ENCODE measurements around the gene TMTC1.
A peak's percentile ranks its signal among the peaks of the same experiment; 100 is the strongest.

The TMTC1 gene

DNA sequence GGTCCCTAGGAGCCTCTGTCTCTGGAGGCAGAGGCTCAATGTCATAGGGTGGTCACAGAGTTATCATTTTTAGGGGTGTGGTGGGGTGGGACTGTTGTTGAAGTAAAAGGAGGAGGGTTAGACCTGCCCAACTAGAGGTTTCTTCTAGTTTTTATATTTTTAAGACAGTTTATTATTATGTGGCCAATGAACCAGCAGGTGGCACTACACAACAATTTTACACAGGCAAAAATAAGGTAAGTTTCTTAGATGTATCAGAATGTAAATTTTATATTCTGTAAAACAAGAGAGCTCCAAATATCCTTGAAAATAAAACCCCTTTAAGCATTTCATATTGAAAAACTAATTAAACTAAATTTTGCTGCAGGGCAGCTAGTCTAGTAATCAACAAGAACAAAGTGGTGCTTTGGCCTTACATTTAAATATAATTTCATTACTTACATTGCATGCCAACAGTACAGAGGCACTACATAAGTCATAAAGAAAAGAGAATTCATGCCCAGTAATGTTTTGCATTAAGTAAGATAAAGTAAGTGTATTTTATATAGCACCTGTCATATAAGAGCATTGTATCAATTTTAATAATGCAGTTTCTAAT, 264.1 kb downstream of the TMTC1 start:
- DNase-seq: peak; percentile 9 to 49

DNA sequence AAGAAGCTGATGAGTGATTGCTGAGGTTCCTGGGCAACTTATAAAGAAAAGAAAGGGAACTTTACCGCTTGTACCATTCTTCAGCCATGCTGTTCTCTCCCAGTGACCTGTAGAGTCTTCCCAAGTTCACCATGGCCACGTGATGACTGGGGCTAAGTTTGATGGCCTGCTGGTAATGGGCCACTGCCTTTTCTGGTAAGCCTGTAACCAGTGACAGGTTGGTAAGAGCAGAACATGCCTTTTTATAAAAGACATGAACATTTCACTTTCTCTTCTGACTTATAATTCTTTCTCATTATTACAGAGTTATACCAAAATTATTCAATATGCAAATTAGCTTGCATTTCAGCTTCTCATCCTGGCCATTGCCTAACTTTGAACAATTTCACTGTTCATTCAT, 265.3 kb downstream of the TMTC1 start:
- no peak for DNase-seq

DNA sequence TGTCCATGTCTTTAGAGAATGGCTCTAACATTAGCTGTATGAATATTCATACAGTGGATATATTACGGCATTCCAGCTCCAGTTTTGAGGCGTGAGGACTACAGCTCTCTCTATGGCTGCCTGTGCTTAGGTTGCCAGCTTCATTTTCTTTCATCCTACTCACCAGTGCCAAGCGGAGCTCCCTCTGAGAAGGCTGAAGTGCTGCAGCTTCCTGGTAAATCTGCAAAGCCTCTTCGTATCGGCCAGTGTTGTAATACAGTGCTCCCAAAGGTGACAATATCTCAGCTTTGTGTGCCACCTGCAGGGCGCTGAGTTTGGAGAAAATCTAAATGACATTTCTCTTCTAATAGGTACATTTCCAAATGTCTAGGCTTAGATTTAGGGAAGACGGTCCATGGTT, 266.5 kb downstream of the TMTC1 start:
- peak; percentile 67 to 73 for DNase-seq

DNA sequence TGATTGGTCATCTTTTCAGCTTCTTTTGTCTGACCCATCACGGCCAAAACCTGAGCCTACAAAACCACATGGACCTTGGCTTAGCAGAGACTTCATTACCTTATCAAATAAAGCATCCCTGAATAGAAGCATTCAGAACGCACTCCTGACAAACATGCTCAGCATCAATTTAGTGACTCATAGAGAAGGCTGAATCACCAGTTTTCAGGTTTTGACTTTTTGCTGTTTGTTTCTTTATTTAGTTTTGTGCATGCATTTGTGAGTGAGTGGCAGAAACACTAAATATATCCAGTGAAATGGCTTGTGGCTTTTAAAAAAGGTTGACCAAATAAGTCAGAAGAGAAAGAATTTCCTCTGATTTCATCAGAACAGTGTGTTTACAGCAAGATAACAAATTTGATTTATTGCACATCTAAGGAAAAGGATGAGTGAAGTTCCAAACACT, 267.3 kb downstream of the TMTC1 start:
- no peak for DNase-seq

DNA sequence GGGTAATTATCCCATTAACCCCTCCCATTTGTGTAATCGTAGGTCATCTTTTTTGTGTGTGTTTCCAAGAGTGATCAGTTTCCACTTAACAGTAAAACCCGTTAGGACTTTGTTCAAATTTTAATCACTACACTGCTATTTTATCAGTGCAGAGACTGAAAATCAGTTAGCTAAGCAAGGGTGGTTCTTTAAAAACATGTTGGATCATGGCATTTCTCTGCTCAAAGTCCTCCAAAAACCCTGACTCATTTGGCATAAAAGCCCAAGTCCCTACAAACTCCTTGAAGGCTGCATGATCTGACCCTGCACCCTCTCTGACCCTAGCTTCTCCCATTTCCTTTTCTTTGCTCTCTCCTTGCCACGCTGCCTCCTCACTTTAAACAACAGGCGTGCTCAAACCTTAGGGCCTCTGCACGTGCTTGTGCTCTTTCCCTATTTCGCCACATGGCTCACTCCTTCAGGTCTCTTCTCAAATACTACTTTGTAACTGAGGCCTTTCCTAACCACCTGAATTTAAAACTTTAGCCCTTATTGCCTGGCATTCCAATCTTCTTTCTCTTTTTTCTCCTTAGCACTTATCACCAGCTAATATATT, 273.1 kb downstream of the TMTC1 start:
- DNase-seq: no peak

DNA sequence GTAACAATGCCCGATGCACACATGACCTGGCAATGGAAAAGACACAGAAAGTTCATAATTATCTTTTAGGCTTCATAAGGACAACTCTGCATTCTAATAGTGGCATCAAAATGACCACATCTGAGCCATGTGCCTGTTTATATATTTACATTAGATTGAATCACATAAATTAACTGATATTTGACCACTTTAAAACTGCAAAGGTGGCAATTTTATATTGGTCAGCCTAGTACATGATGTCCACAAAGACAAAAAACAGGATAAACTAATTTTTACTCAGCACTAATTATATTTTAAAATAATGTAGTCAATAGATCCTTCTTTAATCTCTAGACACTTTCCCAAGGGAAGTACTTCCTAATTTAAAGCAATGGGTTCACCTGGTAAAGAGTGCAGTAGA, 274.2 kb downstream of the TMTC1 start:
- no peak for DNase-seq

DNA sequence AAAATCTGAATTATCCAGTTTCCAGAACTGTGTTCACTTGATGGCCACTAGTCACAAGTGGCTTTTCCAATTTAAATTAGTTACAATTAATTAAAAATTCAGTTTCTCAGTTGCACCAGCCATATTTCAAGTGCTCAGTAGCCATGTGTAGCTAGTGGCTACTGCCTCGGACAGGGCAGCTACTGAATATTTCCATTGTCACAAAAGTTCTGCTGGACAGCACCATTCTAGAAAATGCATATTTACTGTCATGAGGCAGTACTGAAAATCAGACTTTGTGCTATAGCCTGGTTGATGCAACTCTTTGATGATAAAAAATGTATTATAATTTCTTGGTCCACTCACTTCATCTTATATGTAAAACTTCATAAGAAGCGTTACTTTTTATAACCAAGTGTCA, 274.8 kb downstream of the TMTC1 start:
- DNase-seq: no peak

DNA sequence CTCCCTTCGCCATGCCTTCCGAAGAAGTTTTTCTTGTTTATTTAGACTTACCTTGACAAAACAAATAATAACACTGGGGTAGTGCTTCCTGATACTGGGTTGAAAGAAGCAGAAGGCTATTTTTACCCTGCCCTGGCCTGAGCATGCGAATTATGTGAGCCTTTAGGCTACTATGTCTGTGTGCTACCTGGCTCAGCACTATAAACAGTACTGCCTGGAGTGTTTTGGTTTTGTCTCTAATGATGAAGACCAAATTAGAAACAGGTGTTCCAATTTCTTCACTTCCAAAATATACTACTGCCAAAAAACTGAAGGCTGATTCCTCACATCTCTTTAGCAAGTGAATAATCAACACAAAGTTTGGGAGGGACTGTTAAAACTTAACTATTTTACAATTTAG, 278.6 kb downstream of the TMTC1 start:
- DNase-seq: no peak

DNA sequence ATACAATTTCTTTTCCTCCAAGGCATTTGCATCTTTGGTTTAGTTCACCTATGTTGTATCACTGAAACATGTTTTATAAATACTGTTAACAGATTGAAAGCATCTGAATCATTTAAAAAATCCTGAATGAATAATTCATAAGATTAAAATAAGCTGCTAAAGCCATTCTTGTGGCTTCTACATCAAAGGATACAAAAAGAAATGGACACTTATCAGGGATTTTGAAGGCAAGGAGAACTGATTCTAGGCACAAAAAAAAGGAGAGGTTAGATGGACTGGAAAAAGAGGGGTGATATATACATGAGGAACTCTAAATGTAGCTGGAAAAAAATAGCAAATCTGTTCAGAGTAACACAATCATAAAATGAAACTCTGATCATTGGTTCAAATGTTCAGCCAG, 280.5 kb downstream of the TMTC1 start:
- DNase-seq: no peak

DNA sequence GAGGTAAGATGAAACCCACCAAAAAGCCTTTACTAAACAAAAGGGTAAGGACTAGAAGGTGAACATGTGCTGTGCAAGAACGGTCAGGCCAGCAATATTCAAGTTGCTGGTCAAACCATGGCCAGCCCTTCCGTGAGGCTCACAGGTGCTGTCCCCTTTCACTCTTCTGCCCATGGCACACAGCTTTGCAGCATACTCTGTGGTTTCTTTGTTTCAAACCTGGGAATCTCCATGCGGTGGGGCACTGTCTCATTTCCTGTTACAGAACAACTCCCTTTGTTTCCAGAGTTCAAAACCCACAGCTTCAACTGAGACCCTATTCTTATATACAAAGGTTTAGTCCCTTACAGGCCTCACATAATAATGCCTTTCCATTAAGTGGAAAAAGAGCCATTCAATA, 284.5 kb downstream of the TMTC1 start:
- no peak for DNase-seq

DNA sequence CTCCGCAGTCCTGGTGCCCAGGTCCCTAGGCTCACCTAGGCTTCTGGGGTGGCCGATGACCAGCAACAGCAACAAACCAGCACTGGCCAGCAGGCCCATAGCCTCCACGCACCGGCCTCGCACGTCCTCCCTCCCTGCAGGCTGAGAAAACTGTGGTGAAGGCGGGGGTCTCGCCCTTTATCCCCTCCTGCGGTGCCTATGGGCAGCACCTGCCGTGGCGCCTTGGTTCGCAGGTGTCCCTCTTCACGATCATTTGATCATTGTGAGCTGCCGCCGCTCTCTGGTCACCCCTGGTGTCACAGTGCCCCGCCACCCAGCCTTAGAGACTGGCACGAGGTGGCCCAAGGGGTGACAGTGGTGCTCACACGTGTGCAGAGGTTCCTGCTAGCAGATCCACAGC, 286.2 kb downstream of the TMTC1 start, which contains the start of gene OVCH1:
OVCH1 (minus strand) TSS at position 99 of the 400 bp plus-strand sequence; CDS start at position 99, 0 bp downstream.
- DNase-seq: no peak

DNA sequence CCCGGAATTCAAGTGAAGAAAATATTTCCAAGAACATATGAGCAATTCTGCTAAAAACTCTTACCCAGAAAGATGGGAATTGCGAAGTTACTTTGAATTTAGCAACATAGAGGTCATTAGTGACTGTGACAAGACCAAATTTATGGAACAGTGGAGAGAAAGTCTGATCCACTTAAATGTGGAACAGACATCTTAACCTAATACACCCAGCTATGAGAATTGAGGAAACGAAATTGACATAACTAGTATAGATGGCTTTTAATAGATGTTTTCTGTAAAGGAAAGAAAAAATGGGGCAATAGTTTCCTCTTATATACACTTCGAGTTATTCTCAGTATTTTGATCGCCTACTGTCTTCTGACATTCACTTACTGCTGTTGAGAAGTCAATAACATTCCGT, 290.9 kb downstream of the TMTC1 start:
- DNase-seq: no peak

DNA sequence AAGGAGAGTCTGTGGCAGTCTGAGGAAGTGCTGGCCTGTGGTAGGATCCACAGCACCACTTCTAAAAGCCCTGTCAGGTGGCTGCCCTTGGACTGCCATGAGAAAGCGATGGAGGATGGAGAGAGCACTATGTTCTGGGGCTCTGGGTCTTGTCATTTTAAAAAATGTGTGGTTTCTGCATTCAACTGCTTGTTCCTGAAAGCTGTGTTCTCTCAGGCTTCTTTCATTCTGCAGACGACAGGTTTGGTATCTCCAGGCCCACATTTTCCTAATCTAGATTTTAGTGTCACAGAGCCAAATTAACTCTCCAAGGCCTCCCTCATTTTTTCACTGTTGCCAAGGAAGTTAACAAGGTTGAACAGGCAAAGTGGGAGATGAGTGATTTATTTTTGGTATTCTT, 296.8 kb downstream of the TMTC1 start:
- DNase-seq: no peak

DNA sequence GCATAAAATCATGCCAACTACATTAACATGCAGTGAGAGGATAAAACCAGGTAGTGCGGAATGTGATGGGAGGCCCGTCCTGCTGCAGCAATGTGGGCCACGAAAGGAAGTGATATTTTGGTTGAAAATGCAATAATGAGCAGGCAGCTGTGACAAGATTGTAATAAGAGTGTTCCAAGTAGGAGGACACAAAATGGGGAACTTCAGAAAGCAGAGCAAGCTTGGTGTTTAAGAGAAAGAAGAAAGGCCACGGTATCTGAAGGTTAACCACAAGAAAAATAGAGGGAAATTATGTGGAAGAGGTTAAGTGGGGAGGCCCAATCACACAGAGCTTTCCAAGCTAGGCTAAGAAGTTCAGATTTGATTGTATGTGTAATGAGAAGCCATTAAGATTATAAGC, 320.5 kb downstream of the TMTC1 start:
- no peak for DNase-seq

DNA sequence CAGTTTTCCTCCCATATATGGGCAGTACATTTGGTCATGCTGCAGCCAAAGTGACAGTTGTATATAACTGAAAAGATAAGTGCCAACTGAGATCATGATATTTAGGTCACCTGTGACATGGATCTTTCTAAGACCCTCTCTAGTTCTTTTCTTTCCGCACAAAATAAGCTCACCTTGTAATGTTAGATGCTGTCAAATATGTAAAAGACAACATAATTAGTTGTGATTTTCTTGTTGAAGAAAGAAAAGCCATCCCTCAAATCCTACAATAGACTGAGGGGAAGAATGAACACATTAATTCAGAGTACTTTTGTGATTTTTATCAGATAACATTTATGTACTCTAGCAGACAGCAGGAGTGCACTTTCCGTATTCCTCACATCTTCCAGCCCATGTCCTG, 323.7 kb downstream of the TMTC1 start:
- no peak for DNase-seq

DNA sequence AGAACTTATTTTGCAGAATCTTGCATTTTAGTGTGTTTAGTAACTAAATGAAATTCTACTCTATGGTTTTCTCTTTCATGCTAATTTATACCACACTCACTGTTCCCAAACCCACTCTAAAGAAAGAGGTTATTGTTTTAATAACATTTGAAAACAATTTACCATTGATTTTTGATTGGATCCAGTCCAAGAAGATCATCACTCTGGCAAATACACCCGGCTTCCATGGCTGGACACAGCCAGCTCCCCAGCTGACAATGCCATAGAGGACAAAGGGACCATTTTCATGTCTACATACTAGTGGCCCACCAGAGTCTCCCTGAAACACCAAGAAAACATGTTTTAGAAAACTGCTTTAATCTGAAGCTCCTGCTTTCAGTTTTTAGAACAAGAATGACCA, 328.7 kb downstream of the TMTC1 start:
- no peak for DNase-seq

DNA sequence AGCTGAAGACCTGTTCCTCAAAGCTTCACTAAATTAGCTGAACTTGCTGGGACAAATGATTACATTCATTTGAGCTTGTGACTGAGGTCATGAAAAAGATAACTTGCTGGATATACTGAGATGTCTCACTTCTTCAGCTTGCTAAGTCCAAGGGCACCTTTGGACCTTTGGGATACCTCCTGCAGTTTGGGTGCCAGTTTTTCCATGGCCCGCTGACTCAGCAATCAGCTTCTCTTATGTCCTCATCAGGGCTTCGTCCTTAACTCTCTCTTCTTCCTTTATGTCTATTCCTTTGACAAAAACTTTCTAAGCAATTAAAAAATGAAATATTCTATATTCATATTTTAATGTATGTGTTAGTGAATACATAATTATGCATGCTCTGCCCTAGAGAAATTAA, 331.9 kb downstream of the TMTC1 start:
- DNase-seq: no peak
